K562 (cell line): Measurements from ENCODE around the gene TOR1AIP2. TPM values are rescaled to one million over a fixed set of nuclear protein-coding genes. Genes with fewer than 3 reads are reported as not detected.

Experiments used
- CC2D1A ChIP-seq: fragments of 450-650 bp; IDR thresholded peaks from 2 replicates; pipeline ENCODE4 v1.6.1; 2017; ENCODE audit warnings: mild to moderate bottlenecking
- GATA2 ChIP-seq: sonication (generic); formaldehyde crosslinking; IDR thresholded peaks from 2 replicates; pipeline ENCODE4 v1.4.0; 2020; ENCODE audit warnings: mild to moderate bottlenecking, missing genetic modification reagents
- KDM2B ChIP-seq: fragments of 250-450 bp; sonication (Bioruptor Pico); IDR thresholded peaks from 2 replicates; pipeline ENCODE4 v1.8.0; 2021; ENCODE audit warnings: mild to moderate bottlenecking, moderate library complexity
- KDM5B ChIP-seq: fragments of 200-600 bp; sonication (generic); IDR thresholded peaks from 2 replicates; pipeline ENCODE4 v1.6.1; 2012; ENCODE audit warnings: low read depth, mild to moderate bottlenecking, moderate library complexity, low read length, control low read depth, inconsistent platforms; ENCODE audit not compliant: insufficient replicate concordance
- MAFK ChIP-seq: IDR thresholded peaks from 2 replicates; pipeline ENCODE4 v1.6.1; 2011; ENCODE audit warnings: low read length, improper control_type of control experiment
- MIER1 ChIP-seq: fragments of 450-650 bp; IDR thresholded peaks from 2 replicates; pipeline ENCODE4 v1.6.1; 2016; ENCODE audit warnings: antibody characterized with exemption, mild to moderate bottlenecking, low read depth
- MXI1 ChIP-seq: IDR thresholded peaks from 2 replicates; pipeline ENCODE4 v1.6.1; 2011; ENCODE audit warnings: low read depth, mild to moderate bottlenecking, improper control_type of control experiment, low read length
- NEUROD1 ChIP-seq: fragments of 150-350 bp; IDR thresholded peaks from 2 replicates; pipeline ENCODE4 v1.6.1; 2014; ENCODE audit warnings: borderline replicate concordance, low read length, low read depth; ENCODE audit not compliant: partially characterized antibody
- NONO ChIP-seq, 2 experiments: fragments of 200-400 bp in 1 of 2; fragments of 450-650 bp in 1 of 2; formaldehyde crosslinking in 1 of 2; IDR thresholded peaks; 2 replicates each; pipeline ENCODE4 v1.6.1; 2017; ENCODE audit warnings: low read depth in 2 of 2, mild to moderate bottlenecking in 2 of 2, moderate library complexity in 2 of 2, low read length in 1 of 2
- NR2F6 ChIP-seq: fragments of 450-650 bp; formaldehyde crosslinking; IDR thresholded peaks from 2 replicates; pipeline ENCODE4 v1.4.0; 2020; ENCODE audit warnings: mild to moderate bottlenecking
- PHB2 ChIP-seq: fragments of 450-650 bp; IDR thresholded peaks from 2 replicates; pipeline ENCODE4 v1.6.1; 2017; ENCODE audit warnings: low read depth
- POLR2AphosphoS5 ChIP-seq: IDR thresholded peaks from 2 replicates; pipeline ENCODE4 v1.6.1; 2011; ENCODE audit warnings: mild to moderate bottlenecking, low read depth, low read length, moderate library complexity; ENCODE audit not compliant: control insufficient read depth, insufficient read depth
- SIRT6 ChIP-seq: IDR thresholded peaks from one replicate; pipeline ENCODE4 v1.6.1; 2012; ENCODE audit warnings: low read depth, mild to moderate bottlenecking, control low read depth, inconsistent platforms, low read length, moderate library complexity
- SMARCC2 ChIP-seq: fragments of 450-650 bp; IDR thresholded peaks from 2 replicates; pipeline ENCODE4 v1.6.1; 2017; ENCODE audit warnings: antibody characterized with exemption, moderate library complexity, mild to moderate bottlenecking, low read depth
- SNRNP70 ChIP-seq: fragments of 200-400 bp; formaldehyde crosslinking; optimal IDR thresholded peaks from 2 replicates; pipeline ENCODE3; 2017; ENCODE audit warnings: low read depth, low read length
- SP1 ChIP-seq: sonication (generic); formaldehyde crosslinking; IDR thresholded peaks from 2 replicates; pipeline ENCODE4 v1.8.1; 2022; ENCODE audit warnings: mild to moderate bottlenecking, missing genetic modification reagents
- TRIM24 ChIP-seq, 2 experiments: fragments of 450-650 bp; IDR thresholded peaks; 2 replicates each; pipeline ENCODE4 v1.6.1; 2016
- ZBED1 ChIP-seq: IDR thresholded peaks from 2 replicates; pipeline ENCODE4 v1.6.1; 2014
- ZFPM2 ChIP-seq: fragments of 250-450 bp; sonication (Bioruptor Pico); IDR thresholded peaks from 2 replicates; pipeline ENCODE4 v1.5.1; 2022; ENCODE audit warnings: mild to moderate bottlenecking
- ZNF263 ChIP-seq: sonication (generic); formaldehyde crosslinking; IDR thresholded peaks from 2 replicates; pipeline ENCODE4 v1.8.0; 2022; ENCODE audit warnings: mild to moderate bottlenecking, missing genetic modification reagents, borderline replicate concordance
- polyA plus RNA-seq, 8 experiments: library from polyadenylated mRNA; depleted of rRNA in 4 of 8; stranded (reverse) in 5 of 8; unstranded in 3 of 8; fragments of >200 nt; fragmentation: Nextera tagmentation in 2 of 8; fragmentation: Illumina TruSeq in 1 of 8; extraction: Ambion mirVana in 2 of 8; extraction: Trizol in 1 of 8; gene quantifications; 2 replicates each; pipeline versions ENCODE4 v1.2.1 to v1.2.3, GENCODE V29; 2011 to 2014; ENCODE audit warnings: inconsistent platforms in 1 of 8, missing spikeins in 1 of 8
- total RNA-seq, 7 experiments: library from RNA; depleted of rRNA in 6 of 7; stranded (reverse); fragments of >200 nt in 6 of 7; fragmentation: Illumina TruSeq in 2 of 7; extraction: Trizol in 2 of 7; gene quantifications; 2 replicates each; pipeline versions ENCODE4 v1.2.1 to v1.2.3, GENCODE V29; 2011 to 2021; ENCODE audit warnings: low replicate concordance in 1 of 7
- TF ChIP-seq, protein P1 (sequence below): fragments of 450-650 bp; IDR thresholded peaks from 2 replicates; pipeline ENCODE4 v1.7.0; 2016; ENCODE audit warnings: borderline replicate concordance
- TF ChIP-seq, protein P2 (sequence below): sonication (generic); formaldehyde crosslinking; IDR thresholded peaks from 2 replicates; pipeline ENCODE4 v1.9.0; 2022; ENCODE audit warnings: mild to moderate bottlenecking, missing genetic modification reagents
- TF ChIP-seq, protein P3 (sequence below): sonication (generic); formaldehyde crosslinking; IDR thresholded peaks from 2 replicates; pipeline ENCODE4 v1.8.1; 2022; ENCODE audit warnings: missing genetic modification reagents
- TF ChIP-seq, protein P4 (sequence below): fragments of 250-450 bp; sonication (Bioruptor Pico); IDR thresholded peaks from 2 replicates; pipeline ENCODE4 v1.4.0; 2020; ENCODE audit warnings: borderline replicate concordance

The TOR1AIP2 gene
- total and polyA plus RNA-seq, 9 of the 15 experiments (the other 6 are each of a cell fraction or from before 2014, with no cell fraction given), result 16.7 to 122 (median 41.4) TPM

DNA sequence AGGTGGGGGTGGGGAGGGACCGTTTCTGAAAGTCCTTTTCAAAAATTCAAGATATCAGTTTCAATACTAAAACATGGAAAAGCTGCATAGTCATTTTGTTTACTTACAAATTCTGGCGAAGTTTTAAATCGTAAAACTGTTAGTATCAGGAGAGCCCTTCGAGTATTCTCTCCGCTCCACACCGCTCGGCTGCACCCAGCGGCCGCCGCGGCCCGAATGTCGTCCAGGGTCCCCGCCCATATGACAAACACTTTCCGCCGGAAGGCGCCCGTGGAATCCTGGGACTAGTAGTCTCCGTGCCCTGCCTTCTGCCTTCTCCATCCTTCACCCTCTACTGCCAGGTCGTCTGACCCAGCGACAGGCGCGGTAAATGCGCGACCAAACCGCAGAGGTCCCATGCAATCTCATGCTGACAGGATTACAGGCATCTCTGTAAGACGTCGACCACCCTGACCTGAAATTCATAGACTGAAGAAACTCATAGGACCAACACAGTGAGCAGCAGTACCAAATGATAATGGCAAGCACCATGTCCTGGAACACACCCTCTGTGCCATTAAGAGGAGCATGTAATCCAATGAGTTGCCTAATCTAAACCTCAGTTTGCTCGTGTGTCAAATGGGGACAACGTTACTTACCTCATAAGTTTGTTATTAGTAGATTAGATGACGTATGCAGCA lies at the start of gene TOR1AIP2 (continued):
- TF ChIP-seq, protein P1, sequence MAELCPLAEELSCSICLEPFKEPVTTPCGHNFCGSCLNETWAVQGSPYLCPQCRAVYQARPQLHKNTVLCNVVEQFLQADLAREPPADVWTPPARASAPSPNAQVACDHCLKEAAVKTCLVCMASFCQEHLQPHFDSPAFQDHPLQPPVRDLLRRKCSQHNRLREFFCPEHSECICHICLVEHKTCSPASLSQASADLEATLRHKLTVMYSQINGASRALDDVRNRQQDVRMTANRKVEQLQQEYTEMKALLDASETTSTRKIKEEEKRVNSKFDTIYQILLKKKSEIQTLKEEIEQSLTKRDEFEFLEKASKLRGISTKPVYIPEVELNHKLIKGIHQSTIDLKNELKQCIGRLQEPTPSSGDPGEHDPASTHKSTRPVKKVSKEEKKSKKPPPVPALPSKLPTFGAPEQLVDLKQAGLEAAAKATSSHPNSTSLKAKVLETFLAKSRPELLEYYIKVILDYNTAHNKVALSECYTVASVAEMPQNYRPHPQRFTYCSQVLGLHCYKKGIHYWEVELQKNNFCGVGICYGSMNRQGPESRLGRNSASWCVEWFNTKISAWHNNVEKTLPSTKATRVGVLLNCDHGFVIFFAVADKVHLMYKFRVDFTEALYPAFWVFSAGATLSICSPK, result no peak
- TF ChIP-seq KDM5B (peak; percentile 98), KDM2B (CRISPR knock-in tag) (no peak), POLR2AphosphoS5 (peak; percentile 98), ZFPM2 (CRISPR knock-in tag) (no peak), NR2F6 (CRISPR knock-in tag) (no peak), GATA2 (no peak), ZNF263 (CRISPR knock-in tag) (no peak; the same call in 1 of the 2 replicates), SNRNP70 (no peak), PHB2 (no peak), MXI1 (peak; percentile 73), TRIM24 (IDR thresholded peaks at IDR 0.05) (peak in 1 of 2 experiments; percentile 22; a peak in 2 of 4 replicates), ZBED1 (no peak), NONO (IDR thresholded peaks at IDR 0.05; ENCODE audit: low read depth in 2 of 2, low read length in 1 of 2) (peak in 1 of 2 experiments; percentile 53; a peak in 2 of 4 replicates), SP1 (CRISPR knock-in tag) (peak; percentile 89), NEUROD1 (no peak), MIER1 (no peak), SIRT6 (no peak), SMARCC2 (no peak), MAFK (peak; percentile 32; the same call in 1 of the 2 replicates), CC2D1A (peak; percentile 59; the same call in 1 of the 2 replicates)
- TF ChIP-seq, protein P2, sequence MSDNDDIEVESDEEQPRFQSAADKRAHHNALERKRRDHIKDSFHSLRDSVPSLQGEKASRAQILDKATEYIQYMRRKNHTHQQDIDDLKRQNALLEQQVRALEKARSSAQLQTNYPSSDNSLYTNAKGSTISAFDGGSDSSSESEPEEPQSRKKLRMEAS (CRISPR knock-in tag), result peak; percentile 65
- TF ChIP-seq, protein P3, sequence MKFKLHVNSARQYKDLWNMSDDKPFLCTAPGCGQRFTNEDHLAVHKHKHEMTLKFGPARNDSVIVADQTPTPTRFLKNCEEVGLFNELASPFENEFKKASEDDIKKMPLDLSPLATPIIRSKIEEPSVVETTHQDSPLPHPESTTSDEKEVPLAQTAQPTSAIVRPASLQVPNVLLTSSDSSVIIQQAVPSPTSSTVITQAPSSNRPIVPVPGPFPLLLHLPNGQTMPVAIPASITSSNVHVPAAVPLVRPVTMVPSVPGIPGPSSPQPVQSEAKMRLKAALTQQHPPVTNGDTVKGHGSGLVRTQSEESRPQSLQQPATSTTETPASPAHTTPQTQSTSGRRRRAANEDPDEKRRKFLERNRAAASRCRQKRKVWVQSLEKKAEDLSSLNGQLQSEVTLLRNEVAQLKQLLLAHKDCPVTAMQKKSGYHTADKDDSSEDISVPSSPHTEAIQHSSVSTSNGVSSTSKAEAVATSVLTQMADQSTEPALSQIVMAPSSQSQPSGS (CRISPR knock-in tag), result no peak
- TF ChIP-seq, protein P4, sequence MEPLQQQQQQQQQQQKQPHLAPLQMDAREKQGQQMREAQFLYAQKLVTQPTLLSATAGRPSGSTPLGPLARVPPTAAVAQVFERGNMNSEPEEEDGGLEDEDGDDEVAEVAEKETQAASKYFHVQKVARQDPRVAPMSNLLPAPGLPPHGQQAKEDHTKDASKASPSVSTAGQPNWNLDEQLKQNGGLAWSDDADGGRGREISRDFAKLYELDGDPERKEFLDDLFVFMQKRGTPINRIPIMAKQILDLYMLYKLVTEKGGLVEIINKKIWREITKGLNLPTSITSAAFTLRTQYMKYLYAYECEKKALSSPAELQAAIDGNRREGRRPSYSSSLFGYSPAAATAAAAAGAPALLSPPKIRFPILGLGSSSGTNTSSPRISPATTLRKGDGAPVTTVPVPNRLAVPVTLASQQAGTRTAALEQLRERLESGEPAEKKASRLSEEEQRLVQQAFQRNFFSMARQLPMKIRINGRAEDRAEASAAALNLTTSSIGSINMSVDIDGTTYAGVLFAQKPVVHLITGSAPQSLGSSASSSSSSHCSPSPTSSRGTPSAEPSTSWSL (CRISPR knock-in tag), result no peak
